GM23248 (cell line): ENCODE results near the gene AXIN1. TPM values are rescaled to one million over a fixed set of nuclear protein-coding genes. Genes with fewer than 3 reads are reported as not detected.

Source experiments
- DNase-seq: peaks from one replicate; pipeline ENCODE4 v3.0.0-alpha.2; 2015
- H2AFZ ChIP-seq: fragments of 200-600 bp; sonication (generic); 2 replicates; pipeline ENCODE4 v1.6.1; 2016; ENCODE audit warnings: antibody characterized with exemption
- H3F3A ChIP-seq: fragments of 200-600 bp; sonication (generic); 2 replicates; pipeline ENCODE4 v1.6.1; 2016; ENCODE audit warnings: mild to moderate bottlenecking, antibody characterized with exemption, mixed run types; ENCODE audit not compliant: insufficient read depth
- H3K27ac ChIP-seq: fragments of 200-600 bp; sonication (generic); 2 replicates; pipeline ENCODE4 v1.5.1; 2016; ENCODE audit warnings: mild to moderate bottlenecking
- H3K27me3 ChIP-seq: fragments of 200-600 bp; sonication (generic); replicated peaks from 2 replicates; pipeline ENCODE4 v1.6.1; 2016; ENCODE audit warnings: mild to moderate bottlenecking; ENCODE audit not compliant: insufficient read depth
- H3K36me3 ChIP-seq: fragments of 200-600 bp; sonication (generic); 2 replicates; pipeline ENCODE4 v1.6.1; 2016; ENCODE audit warnings: low read depth, mild to moderate bottlenecking
- H3K4me1 ChIP-seq: fragments of 200-600 bp; sonication (generic); 2 replicates; pipeline ENCODE4 v1.6.1; 2016; ENCODE audit warnings: mild to moderate bottlenecking; ENCODE audit not compliant: insufficient read depth
- H3K4me2 ChIP-seq: fragments of 200-600 bp; sonication (generic); one replicate; pipeline ENCODE4 v1.6.1; 2016; ENCODE audit warnings: mild to moderate bottlenecking; ENCODE audit not compliant: unreplicated experiment
- H3K4me3 ChIP-seq: fragments of 200-600 bp; sonication (generic); 2 replicates; pipeline ENCODE4 v1.5.1; 2016; ENCODE audit warnings: mild to moderate bottlenecking
- H3K79me2 ChIP-seq: fragments of 200-600 bp; sonication (generic); 2 replicates; pipeline ENCODE4 v1.6.1; 2016; ENCODE audit warnings: mild to moderate bottlenecking; ENCODE audit not compliant: insufficient read depth
- H3K9ac ChIP-seq: fragments of 200-600 bp; sonication (generic); 2 replicates; pipeline ENCODE4 v1.6.1; 2016; ENCODE audit warnings: mild to moderate bottlenecking
- H3K9me2 ChIP-seq: fragments of 200-600 bp; sonication (generic); 2 replicates; pipeline ENCODE4 v1.6.1; 2016; ENCODE audit warnings: mixed run types, mild to moderate bottlenecking, moderate library complexity; ENCODE audit not compliant: insufficient read depth
- H3K9me3 ChIP-seq: fragments of 200-600 bp; sonication (generic); one replicate; pipeline ENCODE4 v1.6.1; 2017; ENCODE audit warnings: low read depth
- H4K20me1 ChIP-seq: fragments of 200-600 bp; sonication (generic); 2 replicates; pipeline ENCODE4 v1.6.0; 2016; ENCODE audit not compliant: insufficient read depth
- EZH2 ChIP-seq: fragments of 200-600 bp; sonication (generic); IDR thresholded peaks from 2 replicates; pipeline ENCODE4 v1.6.1; 2018; ENCODE audit warnings: antibody characterized with exemption, mild to moderate bottlenecking; ENCODE audit not compliant: insufficient read depth, poor library complexity, severe bottlenecking
- EZH2phosphoT487 ChIP-seq: fragments of 200-600 bp; sonication (generic); IDR thresholded peaks from 2 replicates; pipeline ENCODE4 v1.6.1; 2018; ENCODE audit warnings: antibody characterized with exemption, moderate library complexity, mild to moderate bottlenecking, low read depth; ENCODE audit not compliant: insufficient read depth
- WGBS, 2 experiments: methylation state at CpG; one replicate each; pipeline ENCODE4 v1.1.6; 2015 to 2017; ENCODE audit warnings: low lambda C conversion rate in 2 of 2, low coverage in 1 of 2; ENCODE audit errors: missing lambda C conversion rate in 2 of 2; 5-methylcytosine and 5-hydroxymethylcytosine counted together
- in situ Hi-C: fragments of 300-500 bp; cut with MboI; formaldehyde crosslinking; loops from 2 replicates; pipeline ENCODE4 v1.15.0; 2020
- polyA plus RNA-seq: library from polyadenylated mRNA; unstranded; fragments of >200 nt; fragmentation: Nextera tagmentation; extraction: Ambion mirVana; gene quantifications from 2 replicates; pipeline ENCODE4 v1.2.1, GENCODE V29; 2016
- total RNA-seq: library from RNA; depleted of rRNA; stranded (reverse); fragments of >200 nt; shearing (Covaris generic); gene quantifications from 2 replicates; pipeline ENCODE4 v1.2.3, GENCODE V29; 2014

AXIN1 gene
- total and polyA plus RNA-seq, 2 experiments from 2014 or later, result 3.3 to 27.1 TPM

DNA sequence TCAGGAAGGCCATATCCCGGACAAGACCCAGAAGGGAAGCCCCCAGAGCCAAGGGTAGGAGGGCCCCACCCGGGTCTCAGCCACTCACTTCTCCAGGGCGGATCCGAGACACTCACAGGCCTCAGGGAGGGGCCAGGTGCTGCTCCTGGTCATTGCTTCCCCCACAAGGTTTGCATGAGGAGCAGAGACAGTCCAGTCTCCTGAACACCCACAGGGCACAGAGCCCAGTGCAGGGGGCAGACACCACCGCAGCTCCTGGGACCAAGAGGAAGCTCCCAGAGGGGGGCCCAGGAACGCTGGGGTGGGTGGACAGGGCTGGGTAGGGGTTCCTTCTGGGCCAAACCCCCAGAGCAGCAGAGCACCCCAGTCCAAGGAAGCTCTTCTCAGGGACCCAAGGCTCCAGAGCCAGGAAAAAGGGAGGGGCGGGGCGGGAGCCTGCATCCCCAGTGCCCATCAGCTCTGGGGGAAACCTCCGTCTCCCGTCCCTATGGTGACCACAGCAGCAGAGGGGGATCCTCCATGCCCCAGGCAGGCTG, 18.5 kb upstream of the AXIN1 start:
- H3K9me2 ChIP-seq, result no peaks in the 10 kb centered on the region
- H2AFZ ChIP-seq, result peak overlapping the region; percentile 83
- WGBS, 2 experiments, result 46 to 50% methylated on average over 6 to 10 of the region's 10 CpGs
- H3K9me3 ChIP-seq, result no peaks in the 10 kb centered on the region
- H3K27me3 ChIP-seq, result no peaks in the 10 kb centered on the region
- H3F3A ChIP-seq, result no peaks in the 10 kb centered on the region
- no peaks in the 10 kb centered on the region for H3K36me3 ChIP-seq
- DNase-seq, result no peak
- peak overlapping the region; percentile 55 for H3K4me3 ChIP-seq
- in situ Hi-C loops, result no loop called here
- H3K79me2 ChIP-seq, result no peaks in the 10 kb centered on the region
- H4K20me1 ChIP-seq, result no peaks in the 10 kb centered on the region
- H3K27ac ChIP-seq, result peak overlapping the region; percentile 44
- H3K4me1 ChIP-seq, result peaks cover 8% of the 10 kb centered on the region
- H3K4me2 ChIP-seq, result peak overlapping the region; percentile 25
- TF ChIP-seq EZH2phosphoT487 (no peak), EZH2 (no peak)
- peak overlapping the region; percentile 59 for H3K9ac ChIP-seq

DNA sequence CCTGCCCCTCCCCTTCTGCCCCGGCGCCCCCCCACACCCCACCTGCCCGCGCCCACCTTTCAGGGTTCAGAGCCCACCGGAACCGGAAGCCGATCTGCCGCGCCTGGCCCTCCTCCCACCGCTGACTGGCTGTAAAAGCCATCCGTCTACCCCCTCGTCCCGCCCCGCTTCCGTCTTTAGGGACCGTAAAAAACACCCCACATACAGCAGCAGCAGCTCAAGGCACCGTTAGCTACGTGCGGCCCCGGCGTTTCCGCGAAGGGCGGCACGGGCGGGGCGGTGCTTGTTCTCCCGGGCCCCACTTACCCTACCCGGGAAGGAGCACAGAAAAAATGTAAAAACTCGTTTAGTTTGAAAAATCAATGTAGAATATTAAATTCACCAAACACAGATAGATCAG, 17.9 kb upstream of the AXIN1 start, which contains the start of gene MRPL28:
MRPL28 (minus strand) TSS at position 96 of the 400 bp plus-strand sequence. CDS start 320 bp downstream, outside the sequence.
- peak within 1 kb of the TSS; percentile 25 for H3K4me2 ChIP-seq
- WGBS, 2 experiments, result 0 to 1% methylated on average over 26 to 30 of the region's 30 CpGs
- H4K20me1 ChIP-seq, result no peaks in the 10 kb centered on the region
- no peaks in the 10 kb centered on the region for H3K9me2 ChIP-seq
- no peaks in the 10 kb centered on the region for H3F3A ChIP-seq
- H3K4me3 ChIP-seq, result peak within 1 kb of the TSS; percentile 55
- peak within 1 kb of the TSS; percentile 83 for H2AFZ ChIP-seq
- H3K36me3 ChIP-seq, result no peaks in the 10 kb centered on the region
- in situ Hi-C loops, result no loop called here
- no peaks in the 10 kb centered on the region for H3K9me3 ChIP-seq
- no peaks in the 10 kb centered on the region for H3K27me3 ChIP-seq
- DNase-seq, result peak; percentile 97
- TF ChIP-seq EZH2 (no peak), EZH2phosphoT487 (no peak)
- no peaks in the 10 kb centered on the region for H3K79me2 ChIP-seq
- H3K9ac ChIP-seq, result peak within 1 kb of the TSS; percentile 59
- H3K27ac ChIP-seq, result peak within 1 kb of the TSS; percentile 44
- H3K4me1 ChIP-seq, result peaks cover 8% of the 10 kb centered on the region

DNA sequence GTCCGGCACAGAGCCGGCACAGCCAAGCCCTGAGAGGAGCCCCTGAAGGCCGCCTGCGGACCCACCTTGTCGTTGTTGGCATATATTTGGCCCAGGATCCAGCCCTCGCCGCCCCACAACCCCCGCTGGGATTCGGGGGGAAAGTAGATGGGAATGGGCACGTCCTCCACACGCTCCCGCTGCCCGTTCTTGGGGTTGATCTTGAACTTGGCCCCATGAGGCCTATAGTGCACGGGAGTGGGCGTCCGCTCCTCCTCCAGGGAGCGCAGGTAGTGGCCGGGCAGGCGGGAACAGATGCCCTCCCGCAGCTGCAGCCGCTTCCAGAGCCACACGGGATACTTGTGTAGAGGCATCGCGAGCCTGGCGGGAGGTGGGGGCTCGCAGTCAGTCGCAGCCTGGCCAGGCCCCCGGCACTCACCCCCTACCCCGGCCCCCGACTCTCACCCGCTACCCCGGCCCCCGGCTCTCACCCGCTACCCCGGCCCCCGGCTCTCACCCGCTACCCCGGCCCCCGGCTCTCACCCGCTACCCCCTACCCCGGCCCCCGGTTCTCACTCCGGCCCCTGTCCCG, 17.4 kb upstream of the AXIN1 start:
- no peaks in the 10 kb centered on the region for H4K20me1 ChIP-seq
- H3K4me2 ChIP-seq, result peak overlapping the region; percentile 7
- no peaks in the 10 kb centered on the region for H3F3A ChIP-seq
- no peaks in the 10 kb centered on the region for H3K9me3 ChIP-seq
- peak; percentile 54 for DNase-seq
- H3K9me2 ChIP-seq, result no peaks in the 10 kb centered on the region
- H3K4me1 ChIP-seq, result peaks cover 8% of the 10 kb centered on the region
- peak overlapping the region; percentile 59 for H3K9ac ChIP-seq
- no peaks in the 10 kb centered on the region for H3K27me3 ChIP-seq
- no peak overlapping the region for H3K27ac ChIP-seq
- H3K36me3 ChIP-seq, result no peaks in the 10 kb centered on the region
- TF ChIP-seq EZH2phosphoT487 (no peak), EZH2 (no peak)
- in situ Hi-C loops, result no loop called here
- no peak overlapping the region for H2AFZ ChIP-seq
- no peaks in the 10 kb centered on the region for H3K79me2 ChIP-seq
- peak overlapping the region; percentile 55 for H3K4me3 ChIP-seq
- 28 to 31% methylated on average over 37 to 42 of the region's 44 CpGs for WGBS, 2 experiments

DNA sequence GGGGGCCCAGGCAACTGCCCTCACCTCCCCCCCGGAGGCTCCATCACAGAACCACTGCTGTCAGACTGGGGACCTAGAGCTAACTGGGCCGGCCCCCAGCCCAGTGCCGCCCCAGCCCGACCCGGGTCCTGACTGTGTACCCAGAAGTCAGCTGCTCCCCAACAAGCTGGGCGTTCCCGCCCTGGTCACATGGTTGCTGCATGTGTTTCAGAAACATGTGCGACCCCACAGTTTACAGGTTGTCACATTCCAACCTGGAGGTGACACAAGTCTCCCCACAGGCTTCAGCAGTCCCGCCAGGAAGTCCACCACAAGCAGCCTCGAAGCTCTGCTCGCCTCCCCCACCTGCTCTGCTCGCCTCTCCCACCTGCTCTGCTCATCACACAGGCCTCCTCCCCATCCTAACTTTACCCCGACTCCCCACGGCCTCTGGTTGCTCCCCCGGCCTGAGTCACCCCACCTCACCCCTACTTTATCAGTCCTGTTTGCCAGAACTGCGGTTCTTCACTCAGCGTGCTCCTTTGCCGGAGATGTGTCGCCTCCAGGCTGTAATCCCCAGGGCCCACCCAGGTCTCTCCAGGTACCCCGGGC, 16.8 kb upstream of the AXIN1 start:
- Histone ChIP-seq H4K20me1 (no peaks in the 10 kb centered on the region), H3K9ac (peak overlapping the region; percentile 59), H3K9me2 (no peaks in the 10 kb centered on the region), H2AFZ (no peak overlapping the region), H3K79me2 (no peaks in the 10 kb centered on the region), H3K4me2 (peak overlapping the region; percentile 7), H3K27me3 (no peaks in the 10 kb centered on the region), H3K27ac (no peak overlapping the region), H3K4me3 (peak overlapping the region; percentile 55), H3K9me3 (no peaks in the 10 kb centered on the region), H3F3A (no peaks in the 10 kb centered on the region), H3K4me1 (peaks cover 8% of the 10 kb centered on the region), H3K36me3 (no peaks in the 10 kb centered on the region)
- no peak for DNase-seq
- WGBS, 2 experiments, result 87 to 89% methylated on average over 19 to 20 of the region's 20 CpGs
- no peak for TF ChIP-seq EZH2
- no peak for TF ChIP-seq EZH2phosphoT487
- in situ Hi-C loops, result no loop called here
